Liver (tissue), 3 donors: ENCODE measurements around the gene ADAP1.

Source experiments
- EGR1 ChIP-seq, 2 donors: IDR thresholded peaks; 2 replicates each; pipeline ENCODE4 v1.6.1; 2016 to 2018; ENCODE audit warnings: antibody characterized with exemption in 2 of 2, low read depth in 2 of 2
- FOXA1 ChIP-seq: IDR thresholded peaks from 2 replicates; pipeline ENCODE4 v1.6.1; 2016; ENCODE audit warnings: antibody characterized with exemption
- GABPA ChIP-seq, 2 donors: IDR thresholded peaks in 1 of 2; conservative IDR thresholded peaks in 1 of 2; 2 replicates each; pipeline ENCODE4 v1.6.1; 2016; ENCODE audit warnings: antibody characterized with exemption in 2 of 2, mild to moderate bottlenecking in 1 of 2, moderate library complexity in 1 of 2
- HNF4A ChIP-seq, 2 donors: conservative IDR thresholded peaks; 2 replicates each; pipeline ENCODE4 v1.6.1; 2016; ENCODE audit warnings: antibody characterized with exemption in 2 of 2, mild to moderate bottlenecking in 2 of 2
- JUND ChIP-seq, 2 donors: IDR thresholded peaks; 2 replicates each; pipeline ENCODE4 v1.6.1; 2016; ENCODE audit warnings: antibody characterized with exemption in 2 of 2
- RAD21 ChIP-seq, 2 donors: IDR thresholded peaks; 2 replicates each; pipeline ENCODE4 v1.6.1; 2016; ENCODE audit warnings: antibody characterized with exemption in 2 of 2, mild to moderate bottlenecking in 2 of 2
- REST ChIP-seq: IDR thresholded peaks from 2 replicates; pipeline ENCODE4 v1.6.1; 2016; ENCODE audit warnings: antibody characterized with exemption, mild to moderate bottlenecking
- RXRA ChIP-seq, 2 donors: IDR thresholded peaks; 2 replicates each; pipeline ENCODE4 v1.6.1; 2017 to 2018; ENCODE audit warnings: antibody characterized with exemption in 2 of 2, mild to moderate bottlenecking in 1 of 2
- SP1 ChIP-seq: IDR thresholded peaks from 2 replicates; pipeline ENCODE4 v1.6.1; 2018; ENCODE audit warnings: antibody characterized with exemption, mild to moderate bottlenecking
- TAF1 ChIP-seq: conservative IDR thresholded peaks from 2 replicates; pipeline ENCODE4 v1.6.1; 2016; ENCODE audit warnings: antibody characterized with exemption, mild to moderate bottlenecking
- TF ChIP-seq, protein P1 (sequence below): fragments of 150-350 bp; IDR thresholded peaks from 2 replicates; pipeline ENCODE4 v1.5.1; 2017; ENCODE audit warnings: improper control_type of control experiment, low read depth, low read length; ENCODE audit not compliant: missing input control
- TF ChIP-seq, protein P2 (sequence below): IDR thresholded peaks from 2 replicates; pipeline ENCODE4 v1.6.1; 2016; ENCODE audit warnings: antibody characterized with exemption
- TF ChIP-seq, protein P3 (sequence below): IDR thresholded peaks from 2 replicates; pipeline ENCODE4 v1.6.1; 2016; ENCODE audit warnings: antibody characterized with exemption
- donor health status: healthy.
- donor health status: healthy.

- TF ChIP-seq SP1 (peak; percentile 59), REST (no peak), TAF1 (no peak), RAD21 (IDR thresholded peaks at IDR 0.05) (peak; percentile 95), GABPA (IDR thresholded peaks at IDR 0.05 in 1 of 2, conservative IDR thresholded peaks at IDR 0.05 in 1 of 2) (peak in 1 of 2 donors; percentile 31), JUND (IDR thresholded peaks at IDR 0.05) (no peak), HNF4A (conservative IDR thresholded peaks at IDR 0.05) (peak; percentile 45 to 57), EGR1 (IDR thresholded peaks at IDR 0.05; ENCODE audit: low read depth in 2 of 2) (no peak), FOXA1 (peak; percentile 9), RXRA (IDR thresholded peaks at IDR 0.05) (peak; percentile 80 to 84)
- TF ChIP-seq, protein P1, sequence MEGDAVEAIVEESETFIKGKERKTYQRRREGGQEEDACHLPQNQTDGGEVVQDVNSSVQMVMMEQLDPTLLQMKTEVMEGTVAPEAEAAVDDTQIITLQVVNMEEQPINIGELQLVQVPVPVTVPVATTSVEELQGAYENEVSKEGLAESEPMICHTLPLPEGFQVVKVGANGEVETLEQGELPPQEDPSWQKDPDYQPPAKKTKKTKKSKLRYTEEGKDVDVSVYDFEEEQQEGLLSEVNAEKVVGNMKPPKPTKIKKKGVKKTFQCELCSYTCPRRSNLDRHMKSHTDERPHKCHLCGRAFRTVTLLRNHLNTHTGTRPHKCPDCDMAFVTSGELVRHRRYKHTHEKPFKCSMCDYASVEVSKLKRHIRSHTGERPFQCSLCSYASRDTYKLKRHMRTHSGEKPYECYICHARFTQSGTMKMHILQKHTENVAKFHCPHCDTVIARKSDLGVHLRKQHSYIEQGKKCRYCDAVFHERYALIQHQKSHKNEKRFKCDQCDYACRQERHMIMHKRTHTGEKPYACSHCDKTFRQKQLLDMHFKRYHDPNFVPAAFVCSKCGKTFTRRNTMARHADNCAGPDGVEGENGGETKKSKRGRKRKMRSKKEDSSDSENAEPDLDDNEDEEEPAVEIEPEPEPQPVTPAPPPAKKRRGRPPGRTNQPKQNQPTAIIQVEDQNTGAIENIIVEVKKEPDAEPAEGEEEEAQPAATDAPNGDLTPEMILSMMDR: peak; percentile 97
- TF ChIP-seq, protein P2, sequence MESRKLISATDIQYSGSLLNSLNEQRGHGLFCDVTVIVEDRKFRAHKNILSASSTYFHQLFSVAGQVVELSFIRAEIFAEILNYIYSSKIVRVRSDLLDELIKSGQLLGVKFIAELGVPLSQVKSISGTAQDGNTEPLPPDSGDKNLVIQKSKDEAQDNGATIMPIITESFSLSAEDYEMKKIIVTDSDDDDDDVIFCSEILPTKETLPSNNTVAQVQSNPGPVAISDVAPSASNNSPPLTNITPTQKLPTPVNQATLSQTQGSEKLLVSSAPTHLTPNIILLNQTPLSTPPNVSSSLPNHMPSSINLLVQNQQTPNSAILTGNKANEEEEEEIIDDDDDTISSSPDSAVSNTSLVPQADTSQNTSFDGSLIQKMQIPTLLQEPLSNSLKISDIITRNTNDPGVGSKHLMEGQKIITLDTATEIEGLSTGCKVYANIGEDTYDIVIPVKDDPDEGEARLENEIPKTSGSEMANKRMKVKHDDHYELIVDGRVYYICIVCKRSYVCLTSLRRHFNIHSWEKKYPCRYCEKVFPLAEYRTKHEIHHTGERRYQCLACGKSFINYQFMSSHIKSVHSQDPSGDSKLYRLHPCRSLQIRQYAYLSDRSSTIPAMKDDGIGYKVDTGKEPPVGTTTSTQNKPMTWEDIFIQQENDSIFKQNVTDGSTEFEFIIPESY: no peak
- TF ChIP-seq, protein P3, sequence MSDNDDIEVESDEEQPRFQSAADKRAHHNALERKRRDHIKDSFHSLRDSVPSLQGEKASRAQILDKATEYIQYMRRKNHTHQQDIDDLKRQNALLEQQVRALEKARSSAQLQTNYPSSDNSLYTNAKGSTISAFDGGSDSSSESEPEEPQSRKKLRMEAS: peak; percentile 99
Measured at GRCh38 chr7:873367-874002, 81.0 kb downstream of the ADAP1 start.
